ENCODE measurements around the gene FOXN3. TPM values are rescaled to one million over a fixed set of nuclear protein-coding genes. Genes with fewer than 3 reads are reported as not detected.
A peak's percentile ranks its signal among the peaks of the same experiment; 100 is the strongest.

The FOXN3 gene
- total RNA-seq, 2 donors from 2014 or later = 42.3 to 61.6 TPM

- Histone ChIP-seq H3K27ac (no peak overlapping the region), H3K36me3 (replicated peaks in 1 of 2; ENCODE audit: insufficient read depth in 1 of 2, low read depth in 2 of 2) (no peaks in the 10 kb centered on the region), H3K9me3 (no peaks in the 10 kb centered on the region), H3K27me3 (no peaks in the 10 kb centered on the region), H3K4me3 (no peak overlapping the region), H3K4me1 (no peaks in the 10 kb centered on the region)
- intact Hi-C loops (cut with DNase I) = no loop called here
- TF ChIP-seq POLR2A (IDR thresholded peaks at IDR 0.05) = no peak
- no peak for TF ChIP-seq CTCF (IDR thresholded peaks at IDR 0.05)
- no peak for DNase-seq
- 53 to 86% methylated on average over 3 of the region's 3 CpGs for WGBS, 2 donors
- ATAC-seq = no peak
Measured at GRCh38 chr14:89240414-89240813, 176.6 kb downstream of the FOXN3 start.

- TF ChIP-seq CTCF (IDR thresholded peaks at IDR 0.05) = no peak
- no peak for TF ChIP-seq POLR2A (IDR thresholded peaks at IDR 0.05)
- intact Hi-C loops (cut with DNase I) = no loop called here
- no peak overlapping the region for H3K27ac ChIP-seq
- H3K4me1 ChIP-seq = no peaks in the 10 kb centered on the region
- ATAC-seq (no peak), DNase-seq (no peak)
- H3K36me3 ChIP-seq (replicated peaks in 1 of 2; ENCODE audit: insufficient read depth in 1 of 2, low read depth in 2 of 2) = no peaks in the 10 kb centered on the region
- 96% methylated on average over 6 of the region's 6 CpGs for WGBS, 2 donors
- no peaks in the 10 kb centered on the region for H3K27me3 ChIP-seq
- H3K9me3 ChIP-seq = no peaks in the 10 kb centered on the region
- no peak overlapping the region for H3K4me3 ChIP-seq
Measured at GRCh38 chr14:89239023-89239422, 178.0 kb downstream of the FOXN3 start.

- no peaks in the 10 kb centered on the region for H3K9me3 ChIP-seq
- no peak overlapping the region for H3K4me3 ChIP-seq
- no peaks in the 10 kb centered on the region for H3K36me3 ChIP-seq (replicated peaks in 1 of 2; ENCODE audit: insufficient read depth in 1 of 2, low read depth in 2 of 2)
- WGBS, 2 donors = 76 to 85% methylated on average over 7 of the region's 7 CpGs
- no peak for ATAC-seq
- H3K4me1 ChIP-seq = no peaks in the 10 kb centered on the region
- intact Hi-C loops (cut with DNase I) = no loop called here
- no peaks in the 10 kb centered on the region for H3K27me3 ChIP-seq
- no peak overlapping the region for H3K27ac ChIP-seq
- no peak for DNase-seq
- TF ChIP-seq POLR2A (IDR thresholded peaks at IDR 0.05) (no peak), CTCF (IDR thresholded peaks at IDR 0.05) (peak in 4 of 7 experiments; percentile 13 to 34 (median 21))
Measured at GRCh38 chr14:89237921-89238529, 179.0 kb downstream of the FOXN3 start.

- Histone ChIP-seq H3K36me3 (replicated peaks in 1 of 2; ENCODE audit: insufficient read depth in 1 of 2, low read depth in 2 of 2) (no peaks in the 10 kb centered on the region), H3K27ac (no peak overlapping the region), H3K4me3 (no peak overlapping the region), H3K27me3 (no peaks in the 10 kb centered on the region), H3K4me1 (no peaks in the 10 kb centered on the region), H3K9me3 (no peaks in the 10 kb centered on the region)
- TF ChIP-seq POLR2A (IDR thresholded peaks at IDR 0.05) (no peak), CTCF (IDR thresholded peaks at IDR 0.05) (no peak)
- no peak for ATAC-seq
- no peak for DNase-seq
- intact Hi-C loops (cut with DNase I) = no loop called here
Measured at GRCh38 chr14:89236851-89237250, 180.2 kb downstream of the FOXN3 start.

GRCh38 chr14:89233184-89233583, 183.8 kb downstream of the FOXN3 start:
- no peak for TF ChIP-seq POLR2A (IDR thresholded peaks at IDR 0.05)
- no peak for TF ChIP-seq CTCF (IDR thresholded peaks at IDR 0.05)
- no peaks in the 10 kb centered on the region for H3K36me3 ChIP-seq (replicated peaks in 1 of 2; ENCODE audit: insufficient read depth in 1 of 2, low read depth in 2 of 2)
- H3K27me3 ChIP-seq = no peaks in the 10 kb centered on the region
- intact Hi-C loops (cut with DNase I) = no loop called here
- no peaks in the 10 kb centered on the region for H3K9me3 ChIP-seq
- no peak overlapping the region for H3K4me3 ChIP-seq
- H3K4me1 ChIP-seq = peaks cover 14% of the 10 kb centered on the region
- ATAC-seq (no peak), DNase-seq (no peak)
- WGBS, 2 donors = 95 to 100% methylated on average over 2 of the region's 2 CpGs
- no peak overlapping the region for H3K27ac ChIP-seq
